BLaER1 treated with 17β-estradiol and CSF1 and Interleukin-3, amounts not matched to agents 10 nM and 100 nM (cell line): ENCODE measurements around the gene TRMT10C.
A peak's percentile ranks its signal among the peaks of the same experiment; 100 is the strongest.

Experiments
- H3K27ac ChIP-seq, 11 experiments: shearing (Covaris generic); formaldehyde crosslinking; 2 replicates each; pipeline ENCODE4 v1.8.1; 2022
- H3K27me3 ChIP-seq, 11 experiments: shearing (Covaris generic); formaldehyde crosslinking; 2 replicates each; pipeline ENCODE4 v1.8.1; 2022
- H3K36me3 ChIP-seq, 11 experiments: shearing (Covaris generic); formaldehyde crosslinking; 2 replicates each; pipeline ENCODE4 v1.8.1; 2022
- H3K4me1 ChIP-seq, 10 experiments: shearing (Covaris generic); formaldehyde crosslinking; 2 replicates each; pipeline ENCODE4 v1.8.1; 2022
- H3K4me2 ChIP-seq, 11 experiments: shearing (Covaris generic); formaldehyde crosslinking; 2 replicates each; pipeline ENCODE4 v1.8.1; 2022
- H3K4me3 ChIP-seq, 10 experiments: shearing (Covaris generic); formaldehyde crosslinking; 2 replicates each; pipeline ENCODE4 v1.8.1; 2022
- H3K9ac ChIP-seq, 11 experiments: shearing (Covaris generic); formaldehyde crosslinking; 2 replicates each; pipeline ENCODE4 v1.8.1; 2022
- H3K9me3 ChIP-seq, 11 experiments: shearing (Covaris generic); formaldehyde crosslinking; replicated peaks in 1 of 11; 2 replicates each; pipeline ENCODE4 v1.8.1; 2022
- H4K20me1 ChIP-seq, 11 experiments: shearing (Covaris generic); formaldehyde crosslinking; 2 replicates each; pipeline ENCODE4 v1.8.1; 2022
- Cebpa-rat ChIP-seq, 11 experiments: shearing (Covaris generic); IDR thresholded peaks; 2 replicates each; pipeline ENCODE4 v1.8.1; 2022

TRMT10C gene

DNA sequence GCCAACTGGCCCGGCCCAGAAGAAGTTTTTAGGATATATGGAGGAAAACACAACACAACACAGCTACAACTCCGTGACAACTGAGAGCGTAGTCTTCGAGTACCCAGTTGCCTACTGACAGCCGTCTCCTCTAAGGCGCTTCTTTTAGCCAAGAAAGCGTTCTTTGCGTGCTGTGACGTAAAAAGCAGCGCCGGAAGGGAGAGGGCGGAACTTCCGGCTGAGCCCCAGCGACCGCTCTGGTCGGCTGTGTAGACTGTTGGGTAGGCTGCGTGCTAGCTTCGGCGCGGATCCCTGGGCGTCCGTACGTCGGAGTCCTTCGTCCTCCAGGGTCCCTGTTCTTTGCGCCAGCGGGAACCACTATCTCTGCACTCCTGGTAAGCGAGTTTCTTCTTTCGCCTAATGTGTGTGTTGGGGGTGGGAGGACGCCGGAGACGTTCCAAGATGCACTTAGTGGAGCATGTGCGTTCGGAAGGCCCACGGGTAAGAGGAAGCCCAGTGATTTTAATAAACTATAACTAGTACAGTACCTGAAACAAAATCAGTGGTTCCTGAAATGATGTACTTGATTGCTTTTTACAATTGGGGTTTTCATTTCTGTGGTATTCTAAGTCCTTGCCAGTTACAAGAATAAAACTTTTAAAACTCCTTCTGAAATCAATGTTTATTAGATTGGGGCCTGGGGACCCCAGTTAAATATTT is at the start of gene TRMT10C:
Gene TRMT10C, plus strand, starts transcription at position 239 of the 699 bp plus-strand sequence. CDS start 2,914 bp downstream, outside the sequence.
- Histone ChIP-seq H3K4me2 (peak within 1 kb of the TSS; percentile 72 to 99 (median 91)), H3K36me3 (peaks cover 18 to 41% (median 37%) of the 10 kb centered on the region in 11 experiments), H3K9ac (peak within 1 kb of the TSS; percentile 82 to 93 (median 89)), H3K9me3 (no peaks in the 10 kb centered on the region), H3K4me3 (peak within 1 kb of the TSS; percentile 77 to 93 (median 83)), H3K27me3 (no peaks in the 10 kb centered on the region), H4K20me1 (peaks cover 15 to 47% (median 44%) of the 10 kb centered on the region in 11 experiments; a peak in 21 of 22 replicates), H3K4me1 (peaks cover 12 to 41% (median 28%) of the 10 kb centered on the region in 10 experiments), H3K27ac (peak within 1 kb of the TSS; percentile 85 to 91 (median 87))
- TF ChIP-seq Cebpa-rat (IDR thresholded peaks at IDR 0.05), result no peak

DNA sequence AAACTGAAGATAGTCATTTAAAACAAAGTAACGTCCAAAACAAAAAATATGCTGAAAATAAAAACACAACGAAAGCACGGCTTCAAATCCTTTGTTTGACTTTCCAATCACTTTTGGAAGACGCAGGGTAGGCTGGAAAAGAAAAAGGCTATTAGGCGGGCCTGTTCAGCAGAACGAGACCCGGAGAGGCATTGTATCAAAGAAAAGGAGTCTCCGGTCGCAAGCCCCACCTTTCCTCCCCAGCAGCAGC is 49.3 kb upstream of the TRMT10C start:
- H3K9me3 ChIP-seq, result no peaks in the 10 kb centered on the region
- 0 out of 22 replicates have a peak, but pooled peaks cover 0 to 3% (median 0%) of the 10 kb centered on the region in 11 experiments for H4K20me1 ChIP-seq
- no peaks in the 10 kb centered on the region for H3K27me3 ChIP-seq
- peak overlapping the region; percentile 73 to 93 (median 87) for H3K4me2 ChIP-seq
- TF ChIP-seq Cebpa-rat (IDR thresholded peaks at IDR 0.05), result no peak
- peak overlapping the region; percentile 85 to 99 (median 94) for H3K27ac ChIP-seq
- peak overlapping the region; percentile 85 to 97 (median 89) for H3K9ac ChIP-seq
- peaks cover 8 to 27% (median 24%) of the 10 kb centered on the region in 10 experiments for H3K4me1 ChIP-seq
- peak overlapping the region; percentile 68 to 90 (median 82) for H3K4me3 ChIP-seq
- H3K36me3 ChIP-seq, result peaks cover 0 to 11% (median 7%) of the 10 kb centered on the region in 11 experiments; a peak in 11 of 22 replicates

GRCh38 chr3:101512646-101513418 is 48.8 kb upstream of the TRMT10C start, which contains the start of gene SENP7:
SENP7 (minus strand) TSS chr3:101513212; CDS start chr3:101513130, 82 bp downstream.
- H3K9me3 ChIP-seq, result no peaks in the 10 kb centered on the region
- no peaks in the 10 kb centered on the region for H3K27me3 ChIP-seq
- no peaks in the 10 kb centered on the region for H4K20me1 ChIP-seq
- H3K9ac ChIP-seq, result peak within 1 kb of the TSS; percentile 85 to 97 (median 89)
- peak; percentile 63 to 91 (median 74); a peak in 18 of 22 replicates for TF ChIP-seq Cebpa-rat (IDR thresholded peaks at IDR 0.05)
- peaks cover 0 to 6% (median 1%) of the 10 kb centered on the region in 11 experiments; a peak in 7 of 22 replicates for H3K36me3 ChIP-seq
- peak within 1 kb of the TSS; percentile 85 to 99 (median 94) for H3K27ac ChIP-seq
- H3K4me2 ChIP-seq, result peak within 1 kb of the TSS; percentile 74 to 93 (median 87)
- H3K4me3 ChIP-seq, result peak within 1 kb of the TSS; percentile 68 to 90 (median 82)
- peaks cover 8 to 27% (median 24%) of the 10 kb centered on the region in 10 experiments for H3K4me1 ChIP-seq

DNA sequence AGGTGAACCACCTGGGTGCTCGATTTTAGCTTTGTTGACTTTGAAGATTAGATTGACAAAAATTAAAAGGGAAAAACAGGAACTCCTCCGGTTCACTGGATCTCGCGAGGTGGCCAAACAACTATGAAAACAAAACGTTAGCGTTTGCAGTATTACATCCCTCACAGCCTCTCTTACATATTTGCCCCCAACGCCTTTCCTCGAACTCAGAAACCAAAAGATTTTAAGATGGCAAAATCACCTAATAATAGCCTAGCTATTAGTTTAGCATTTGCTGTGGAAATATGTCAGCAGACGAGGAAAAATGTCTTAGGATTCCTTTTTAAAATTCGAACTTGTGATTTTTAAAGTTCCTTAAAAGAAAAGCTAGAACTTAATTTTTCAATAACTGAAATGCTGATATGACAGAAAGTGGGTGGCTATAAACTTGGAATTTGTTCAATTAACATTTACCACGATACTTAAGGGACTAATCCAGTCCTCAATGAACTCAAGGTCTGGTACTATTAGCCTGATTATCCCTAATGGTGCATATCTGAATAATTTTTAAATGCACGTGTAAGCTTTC is 48.2 kb upstream of the TRMT10C start:
- peak overlapping the region; percentile 68 to 90 (median 82) for H3K4me3 ChIP-seq
- H3K4me2 ChIP-seq, result peak overlapping the region; percentile 68 to 88 (median 84)
- peak overlapping the region; percentile 85 to 99 (median 94) for H3K27ac ChIP-seq
- no peaks in the 10 kb centered on the region for H3K9me3 ChIP-seq
- peak overlapping the region; percentile 85 to 97 (median 89) for H3K9ac ChIP-seq
- H3K4me1 ChIP-seq, result peaks cover 8 to 27% (median 24%) of the 10 kb centered on the region in 10 experiments
- TF ChIP-seq Cebpa-rat (IDR thresholded peaks at IDR 0.05), result peak in 4 of 11 experiments; percentile 4 to 22 (median 5); a peak in 1 of 22 replicates
- H3K27me3 ChIP-seq, result no peaks in the 10 kb centered on the region
- H4K20me1 ChIP-seq, result no peaks in the 10 kb centered on the region
- no peaks in the 10 kb centered on the region; a peak in 2 of 22 replicates for H3K36me3 ChIP-seq

DNA sequence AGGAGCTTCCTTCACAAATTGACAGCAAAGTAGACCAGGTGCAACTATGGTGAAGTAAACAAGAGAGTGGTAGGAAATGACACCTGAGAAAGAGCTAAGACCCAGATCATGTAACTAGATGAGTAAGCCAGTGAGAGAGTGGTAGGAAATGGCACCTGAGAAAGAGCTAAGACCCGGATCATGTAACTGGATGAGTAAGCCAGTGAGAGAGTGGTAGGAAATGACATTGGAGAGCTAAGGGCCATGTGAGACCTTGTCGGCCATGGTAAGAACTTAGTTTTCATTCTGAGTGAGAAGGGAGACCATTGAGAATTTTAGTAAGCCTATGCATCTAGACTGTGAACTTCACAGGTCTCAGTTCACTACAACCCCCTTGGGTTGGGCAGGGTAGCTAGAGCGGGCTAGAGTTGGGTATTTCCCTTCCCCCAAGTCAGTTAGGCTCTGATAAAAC is 43.2 kb upstream of the TRMT10C start:
- Histone ChIP-seq H3K4me1 (peaks cover 7 to 18% (median 16%) of the 10 kb centered on the region in 10 experiments), H3K27ac (no peak overlapping the region), H3K9ac (no peak overlapping the region), H3K4me3 (no peak overlapping the region), H4K20me1 (no peaks in the 10 kb centered on the region), H3K27me3 (no peaks in the 10 kb centered on the region), H3K36me3 (no peaks in the 10 kb centered on the region), H3K4me2 (no peak overlapping the region), H3K9me3 (no peaks in the 10 kb centered on the region)
- TF ChIP-seq Cebpa-rat (IDR thresholded peaks at IDR 0.05), result no peak

- Histone ChIP-seq H3K9ac (no peak overlapping the region), H3K27ac (no peak overlapping the region), H3K4me3 (no peak overlapping the region), H3K4me2 (no peak overlapping the region), H3K4me1 (peaks cover 0 to 10% (median 9%) of the 10 kb centered on the region in 10 experiments; a peak in 13 of 20 replicates), H3K27me3 (no peaks in the 10 kb centered on the region), H4K20me1 (no peaks in the 10 kb centered on the region), H3K9me3 (no peaks in the 10 kb centered on the region), H3K36me3 (no peaks in the 10 kb centered on the region)
- peak in 4 of 11 experiments; percentile 33 to 82 (median 36); a peak in 5 of 22 replicates for TF ChIP-seq Cebpa-rat (IDR thresholded peaks at IDR 0.05)
These were observed 41.8 kb upstream of the TRMT10C start for GRCh38 chr3:101519685-101520365.

DNA sequence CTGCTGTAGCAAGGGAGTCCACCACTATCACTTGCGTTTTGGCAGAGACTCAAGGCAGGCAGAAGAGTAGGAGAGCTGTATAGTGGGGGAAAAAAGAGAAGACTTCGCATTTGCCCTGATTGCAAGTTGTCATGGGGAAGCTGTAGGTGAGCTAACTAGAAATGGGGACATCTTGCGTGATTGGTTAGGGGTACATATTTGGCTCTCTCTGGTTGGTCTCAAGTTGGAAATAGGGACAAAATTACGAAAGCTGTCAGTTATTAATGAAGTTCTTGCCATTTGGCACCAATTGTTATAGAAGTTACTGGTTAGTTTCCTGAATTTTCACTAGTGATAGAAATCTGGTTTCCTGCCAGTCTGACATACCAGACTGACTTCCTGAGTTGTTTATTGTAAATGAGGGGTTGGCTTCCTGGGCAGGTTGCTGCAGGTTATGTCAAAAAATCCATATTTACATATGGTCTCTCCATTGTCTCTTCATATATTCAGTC is 40.4 kb upstream of the TRMT10C start:
- Histone ChIP-seq H3K4me3 (no peak overlapping the region), H4K20me1 (no peaks in the 10 kb centered on the region), H3K4me2 (peak overlapping the region in 8 of 11 experiments; percentile 23 to 59 (median 40); a peak in 12 of 22 replicates), H3K27ac (no peak overlapping the region), H3K27me3 (no peaks in the 10 kb centered on the region), H3K9me3 (peaks cover 0 to 8% (median 0%) of the 10 kb centered on the region in 11 experiments; a peak in 4 of 22 replicates), H3K36me3 (no peaks in the 10 kb centered on the region), H3K9ac (no peak overlapping the region), H3K4me1 (peaks cover 0 to 10% (median 9%) of the 10 kb centered on the region in 10 experiments; a peak in 13 of 20 replicates)
- TF ChIP-seq Cebpa-rat (IDR thresholded peaks at IDR 0.05), result no peak

- no peak overlapping the region for H3K9ac ChIP-seq
- no peak overlapping the region for H3K4me2 ChIP-seq
- H3K27ac ChIP-seq, result no peak overlapping the region
- no peak overlapping the region for H3K4me3 ChIP-seq
- no peaks in the 10 kb centered on the region for H4K20me1 ChIP-seq
- H3K9me3 ChIP-seq, result peaks cover 7 to 30% (median 19%) of the 10 kb centered on the region in 11 experiments; a peak in 20 of 22 replicates
- TF ChIP-seq Cebpa-rat (IDR thresholded peaks at IDR 0.05), result no peak
- no peaks in the 10 kb centered on the region for H3K27me3 ChIP-seq
- no peaks in the 10 kb centered on the region for H3K36me3 ChIP-seq
- H3K4me1 ChIP-seq, result peaks cover 0 to 18% (median 8%) of the 10 kb centered on the region in 10 experiments; a peak in 10 of 20 replicates
These were observed 34.2 kb upstream of the TRMT10C start for GRCh38 chr3:101527441-101527840.
